NCI-H1417 (cell line): ENCODE data around the gene B4GALNT4.
"Not testable (repeated sequence)": the region's sequence is repeated elsewhere in the genome, so short reads cannot be mapped to it uniquely, and the experiment has no call there.

Experiments used
- DNase-seq, 3 experiments: peaks; one replicate each; lab custom pipeline; 2025; lab: John Stamatoyannopoulos, UW

The B4GALNT4 gene

DNA sequence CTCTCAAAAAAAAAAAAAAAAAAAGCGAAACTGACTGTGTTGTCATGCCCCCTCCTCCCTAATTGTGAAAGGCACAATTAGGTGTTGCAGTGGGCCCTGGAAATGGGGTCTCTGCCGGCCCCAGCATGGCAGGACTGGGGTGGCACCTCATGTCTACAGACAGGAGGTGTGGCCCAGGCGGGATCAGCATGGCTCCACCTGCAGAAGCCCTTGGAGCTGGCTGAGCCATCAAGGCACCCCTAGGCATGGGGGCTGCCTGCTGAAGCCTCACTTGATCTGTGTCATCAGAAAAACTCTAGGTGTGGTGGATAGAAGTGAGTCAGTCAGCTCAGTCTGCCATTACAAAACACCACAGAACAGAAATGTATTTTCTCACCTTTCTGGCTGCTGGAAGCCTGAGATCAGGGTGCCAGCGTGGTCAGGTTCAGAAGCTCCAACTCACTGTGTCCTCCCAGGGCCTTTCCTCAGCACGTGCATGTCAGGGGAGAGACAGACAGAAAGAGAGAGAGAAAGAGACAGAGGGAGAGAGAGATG, 10.1 kb upstream of the B4GALNT4 start:
- DNase-seq: no peak

DNA sequence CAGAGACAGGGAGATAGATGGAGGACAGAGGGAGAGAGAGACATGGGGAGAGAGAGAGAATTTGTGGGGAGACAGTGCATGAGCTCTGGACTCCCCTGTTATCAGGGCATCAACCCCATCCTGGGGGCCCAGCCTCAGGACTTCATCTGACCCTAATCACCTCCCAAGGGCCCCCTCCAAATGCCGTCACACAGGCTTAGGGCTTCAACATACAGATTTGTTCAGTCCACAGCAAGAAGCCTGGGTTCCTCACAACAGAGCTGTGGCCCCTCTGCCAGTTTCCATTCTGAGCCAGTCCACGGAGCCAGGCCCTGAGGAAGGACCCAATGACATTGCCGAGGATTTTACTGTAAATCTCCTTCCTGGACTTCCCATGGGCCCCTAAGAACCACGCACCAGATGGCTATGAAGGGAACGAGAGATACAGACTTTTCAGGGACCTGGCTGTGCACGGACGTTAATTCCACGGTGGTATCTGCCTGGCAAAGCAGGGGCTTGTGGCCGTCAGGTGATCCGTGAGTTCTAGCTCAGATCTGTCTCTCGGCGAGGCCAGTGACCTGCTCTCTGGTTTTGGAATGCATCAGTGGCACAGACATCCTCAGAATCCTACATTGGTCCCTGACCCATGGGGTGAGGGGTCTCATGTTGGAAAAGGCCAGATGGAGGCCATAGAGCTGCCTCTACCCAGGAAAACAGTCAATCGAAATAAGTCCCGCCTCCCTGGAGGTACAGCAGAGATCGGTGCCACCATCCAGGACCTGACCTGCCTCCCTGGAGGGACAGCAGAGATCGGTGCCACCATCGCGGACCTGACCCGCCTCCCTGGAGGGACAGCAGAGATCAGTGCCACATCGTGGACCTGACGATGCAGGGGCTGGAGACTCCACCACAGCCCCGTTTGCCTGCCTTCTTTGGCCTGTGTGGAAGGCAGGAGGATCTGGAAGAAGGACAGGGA, 8.7 kb upstream of the B4GALNT4 start:
- DNase-seq: no peak

DNA sequence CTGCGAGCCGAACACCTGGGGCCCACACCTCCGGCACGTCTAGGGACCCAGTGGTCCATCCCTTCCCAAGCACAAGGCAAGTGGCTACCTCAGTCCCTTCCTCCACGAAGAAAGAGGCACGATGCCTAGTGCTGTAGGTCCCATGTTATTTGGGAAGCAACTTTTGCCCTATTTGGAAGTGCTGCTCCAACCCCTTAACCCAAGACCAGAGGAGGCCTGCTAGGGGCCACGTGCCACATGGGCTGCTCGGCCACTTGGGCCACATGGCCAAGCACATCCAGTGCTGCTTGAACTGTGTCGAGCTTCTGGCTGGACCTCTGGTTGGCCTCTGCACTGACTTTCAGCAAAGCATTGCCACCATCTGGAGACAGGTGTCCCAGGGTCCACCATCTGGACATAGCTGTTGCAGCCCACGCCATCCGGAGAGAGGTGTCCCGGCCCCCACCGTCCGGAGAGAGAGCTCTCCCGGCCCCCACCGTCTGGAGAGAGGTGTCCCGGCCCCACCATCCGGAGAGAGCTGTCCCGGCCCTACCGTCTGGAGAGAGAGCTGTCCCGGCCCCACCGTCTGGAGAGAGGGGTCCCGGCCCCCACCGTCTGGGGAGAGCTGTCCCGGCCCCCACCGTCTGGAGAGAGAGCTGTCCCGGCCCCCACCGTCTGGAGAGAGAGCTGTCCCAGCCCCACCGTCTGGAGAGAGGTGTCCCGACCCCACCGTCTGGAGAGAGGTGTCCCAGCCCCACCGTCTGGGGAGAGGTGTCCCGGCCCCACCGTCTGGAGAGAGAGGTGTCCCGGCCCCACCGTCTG, 6.5 kb upstream of the B4GALNT4 start:
- DNase-seq: no peak

DNA sequence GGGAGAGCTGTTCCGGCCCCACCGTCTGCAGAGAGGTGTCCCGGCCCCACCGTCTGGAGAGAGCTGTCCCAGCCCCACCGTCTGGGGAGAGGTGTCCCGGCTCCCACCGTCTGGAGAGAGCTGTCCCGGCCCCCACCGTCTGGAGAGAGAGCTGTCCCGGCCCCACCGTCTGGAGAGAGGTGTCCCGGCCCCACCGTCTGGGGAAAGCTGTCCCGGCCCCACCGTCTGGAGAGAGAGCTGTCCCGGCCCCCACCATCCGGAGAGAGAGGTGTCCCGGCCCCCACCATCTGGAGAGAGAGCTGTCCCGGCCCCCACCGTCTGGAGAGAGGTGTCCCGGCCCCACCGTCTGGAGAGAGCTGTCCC, 5.9 kb upstream of the B4GALNT4 start:
- not testable (repeated sequence) for DNase-seq

DNA sequence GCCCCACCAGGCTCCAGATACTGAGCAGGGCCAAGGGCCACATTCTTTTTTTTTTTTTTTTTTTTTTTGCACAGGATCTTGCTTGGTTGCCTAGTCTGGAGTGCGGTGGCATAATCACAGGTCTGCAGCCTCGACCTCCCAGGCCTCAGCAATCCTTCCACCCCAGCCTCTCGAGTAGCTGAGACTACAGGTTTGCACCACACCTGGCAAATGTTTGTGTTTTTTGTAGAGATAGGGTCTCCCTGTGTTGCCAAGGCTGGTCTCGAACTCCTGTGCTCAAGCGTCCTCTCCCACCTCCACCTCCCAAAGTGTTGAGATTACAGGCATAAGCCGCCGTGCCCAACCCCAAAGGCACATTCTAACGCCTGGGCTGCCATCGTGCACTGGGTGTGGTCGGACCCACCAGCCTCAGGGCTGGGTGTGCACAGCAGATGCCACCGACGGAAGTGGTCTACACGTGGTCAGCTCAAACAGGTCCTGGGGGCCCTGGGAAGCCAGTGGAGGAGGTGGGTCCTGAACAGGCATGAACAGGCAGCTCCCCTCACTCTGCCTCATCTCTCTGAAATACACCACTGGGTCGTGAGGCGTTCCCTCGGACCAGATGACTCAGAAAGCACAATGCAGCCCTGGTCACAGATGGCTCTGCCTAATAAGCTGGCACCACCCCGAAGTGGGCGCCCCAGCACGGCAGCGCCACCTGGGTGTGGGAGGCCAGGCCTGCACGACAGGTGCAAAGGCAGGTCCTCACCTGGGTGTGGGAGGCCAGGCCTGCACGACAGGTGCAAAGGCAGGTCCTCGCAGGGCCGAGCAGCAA, 5.1 kb upstream of the B4GALNT4 start:
- peak; percentile 36 to 57 (median 39) for DNase-seq

DNA sequence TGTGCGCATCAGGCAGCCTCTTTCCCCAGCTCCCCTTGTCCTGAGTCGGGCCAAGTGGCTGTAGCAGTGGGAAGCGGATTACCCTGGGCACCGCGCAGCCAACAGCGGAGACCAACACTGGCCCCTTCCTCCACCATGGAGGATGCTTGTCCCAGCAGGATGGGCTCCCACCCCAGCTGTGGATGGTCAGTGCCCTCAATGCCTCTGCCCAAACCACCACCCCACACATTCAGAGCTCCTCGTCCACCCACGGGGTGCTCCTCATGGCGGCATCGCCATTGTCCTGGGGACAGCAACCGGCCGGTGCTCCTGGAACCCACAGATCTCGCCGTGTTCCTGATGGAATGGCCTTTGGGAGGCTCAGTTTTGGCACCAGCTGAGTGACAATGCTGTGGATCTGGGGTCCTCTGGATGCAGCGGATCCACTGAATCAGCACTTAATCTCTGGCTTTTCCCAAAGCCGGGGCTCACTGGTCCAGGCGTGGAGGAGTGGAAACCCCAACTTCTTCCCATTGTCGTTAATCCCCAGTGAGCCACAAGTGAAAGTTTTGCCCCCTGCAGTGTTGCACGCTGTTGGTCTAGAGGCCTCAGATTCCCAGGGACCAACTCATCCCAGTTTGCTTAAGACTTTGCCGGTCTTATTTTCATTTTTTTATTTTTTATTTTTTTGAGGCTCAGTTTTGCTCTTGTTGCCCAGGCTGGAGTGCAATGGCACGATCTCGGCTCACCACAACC, 4.1 kb upstream of the B4GALNT4 start:
- no peak for DNase-seq

DNA sequence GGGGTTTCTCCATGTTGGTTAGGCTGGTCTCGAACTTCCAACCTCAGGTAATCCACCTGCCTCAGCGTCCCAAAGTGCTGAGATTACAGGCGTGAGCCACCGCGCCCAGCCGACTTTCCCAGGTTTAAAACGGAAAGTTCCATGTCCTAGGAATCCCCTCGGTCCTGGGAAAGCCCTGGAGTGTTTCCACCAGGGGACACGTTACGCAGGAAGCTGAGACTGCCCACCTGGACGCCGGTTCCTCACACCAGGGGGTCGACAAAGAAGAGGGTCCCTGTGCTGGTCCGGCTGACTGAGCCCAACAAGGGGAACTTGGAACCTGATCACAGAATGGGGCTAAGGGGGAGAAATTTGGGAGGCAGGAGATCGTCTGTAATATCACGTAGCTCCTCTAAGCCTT, 3.5 kb upstream of the B4GALNT4 start:
- no peak for DNase-seq

DNA sequence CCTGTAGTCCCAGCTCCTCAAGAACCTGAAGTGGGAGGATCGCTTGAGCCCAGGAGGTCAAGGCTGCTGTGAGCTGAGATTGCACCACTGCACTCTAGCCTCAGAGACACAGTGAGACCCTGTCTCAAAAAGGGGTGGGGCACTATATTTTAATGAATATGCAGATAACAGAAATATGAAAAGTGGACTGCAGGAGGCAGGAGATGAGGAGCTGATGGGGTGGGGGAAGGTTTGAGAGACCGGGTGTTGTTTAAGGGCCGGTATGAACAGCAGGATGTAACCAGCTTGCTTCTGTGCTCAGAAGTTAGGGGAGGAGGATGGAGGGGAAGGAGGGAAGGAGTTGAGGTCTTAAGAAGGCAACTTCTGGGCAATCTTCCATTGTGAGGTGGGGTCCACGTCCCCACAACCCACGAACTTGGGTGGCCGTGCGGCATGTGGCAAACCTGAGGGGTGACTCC, 1.3 kb upstream of the B4GALNT4 start:
- DNase-seq: peak in 1 of 3 experiments; percentile 47

DNA sequence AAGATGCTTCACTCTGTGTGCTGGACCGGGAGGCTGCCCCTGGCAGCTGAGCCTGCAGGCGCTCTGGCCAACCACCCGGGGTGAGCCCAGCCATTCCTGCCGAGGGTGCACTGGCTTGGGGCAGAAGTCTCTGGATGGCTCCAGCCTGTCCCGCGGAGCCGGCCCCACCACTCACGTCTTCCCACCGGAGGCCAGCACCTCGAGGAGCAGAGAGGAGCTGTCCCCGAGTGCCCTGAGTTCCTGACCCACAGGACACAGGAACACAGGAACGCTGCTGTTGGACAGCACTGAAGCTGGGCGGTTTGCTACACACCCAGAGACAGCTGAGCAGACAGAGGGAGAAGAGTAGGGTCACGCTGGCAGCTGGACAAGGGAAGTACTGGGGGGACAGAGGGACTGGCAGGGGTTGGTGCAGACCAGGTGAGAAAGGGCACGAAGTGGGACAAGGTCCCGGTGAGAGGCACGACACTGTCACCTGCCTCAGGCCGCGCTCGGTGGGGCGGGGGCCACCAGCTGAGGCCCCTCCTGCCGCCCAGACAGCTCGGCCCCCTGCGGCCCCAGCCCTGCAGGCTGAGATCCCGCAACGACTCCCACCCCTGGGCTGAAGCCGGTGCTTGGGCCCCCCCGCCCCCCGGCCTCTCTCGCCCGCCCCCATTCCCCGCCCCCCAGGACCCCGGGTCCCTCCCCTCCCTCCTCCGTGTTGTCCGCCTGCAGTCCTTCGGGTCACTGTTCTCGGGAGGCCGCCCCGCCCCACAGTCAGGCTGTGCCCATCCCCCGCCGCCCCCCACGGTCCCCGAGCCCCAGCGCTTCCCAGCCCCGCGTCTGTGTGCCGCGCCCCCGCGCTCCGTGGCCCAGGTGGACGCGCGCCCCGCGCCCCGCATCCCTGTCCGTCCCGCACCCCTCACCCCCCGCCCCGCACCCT, 624 bp upstream of the B4GALNT4 start:
- DNase-seq: peak in 1 of 3 experiments; percentile 56

DNA sequence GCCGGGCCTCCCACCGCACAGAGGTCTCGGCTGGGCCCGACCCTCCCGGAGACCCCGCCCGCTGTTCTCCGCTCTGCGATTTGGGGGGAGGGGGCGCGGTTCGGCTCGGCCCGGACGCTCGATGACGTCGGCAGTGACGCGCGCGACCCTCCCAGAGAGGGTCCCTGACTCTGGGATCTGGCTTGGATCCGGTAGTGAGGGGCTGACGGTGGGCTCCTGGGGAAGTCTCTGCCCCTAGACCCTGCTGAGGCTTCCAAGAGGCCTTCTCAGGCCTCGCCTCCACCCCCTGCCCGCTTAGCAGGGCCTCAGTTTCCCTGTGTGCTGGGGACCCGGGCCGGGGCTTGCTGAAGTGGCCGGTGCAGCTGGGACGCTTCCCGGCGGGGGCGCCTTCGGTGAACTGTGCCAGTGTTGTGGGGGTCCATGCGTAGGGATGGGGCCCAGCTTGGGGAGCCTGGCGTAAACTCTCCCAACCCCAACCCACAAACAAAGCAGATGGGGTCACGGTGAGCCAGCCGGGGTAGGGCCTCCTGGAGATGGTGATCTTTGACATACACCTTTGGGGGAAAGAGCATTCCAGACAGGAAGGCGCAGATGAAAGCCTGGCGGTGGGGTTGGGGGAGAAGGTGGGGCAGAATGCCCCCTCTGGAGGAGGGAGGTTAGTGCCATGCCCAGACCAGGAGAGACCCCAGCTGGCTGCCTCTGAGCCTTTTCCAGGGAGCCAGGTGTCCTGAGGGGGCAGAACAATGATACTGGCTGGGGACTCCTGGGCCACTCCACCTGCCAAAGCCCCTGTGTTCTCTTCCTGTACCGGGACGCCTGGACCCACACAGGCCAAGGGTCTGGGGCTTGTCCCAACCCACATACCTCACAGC, 1.0 kb downstream of the B4GALNT4 start:
- peak in 1 of 3 experiments; percentile 32 for DNase-seq

DNA sequence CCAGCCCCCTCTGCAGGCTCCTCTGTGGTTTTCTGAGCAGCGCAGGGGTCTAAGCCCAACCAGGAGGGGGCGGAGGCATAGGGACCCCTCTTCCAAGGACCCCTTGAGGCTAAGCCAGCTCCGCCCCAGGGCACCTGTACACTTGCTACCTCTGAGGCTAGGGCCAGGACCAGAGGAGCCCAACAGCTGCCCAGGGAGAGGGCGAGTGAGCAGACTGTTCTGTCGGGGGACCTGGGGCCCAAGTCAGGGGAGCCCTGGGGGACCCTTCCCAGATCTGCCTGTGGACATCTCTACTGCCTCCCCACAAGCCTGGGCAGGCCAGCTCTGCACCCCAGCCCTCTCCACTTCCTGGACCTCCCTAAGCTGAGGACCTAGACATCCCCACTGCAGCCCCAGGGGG, 1.8 kb downstream of the B4GALNT4 start:
- no peak for DNase-seq

DNA sequence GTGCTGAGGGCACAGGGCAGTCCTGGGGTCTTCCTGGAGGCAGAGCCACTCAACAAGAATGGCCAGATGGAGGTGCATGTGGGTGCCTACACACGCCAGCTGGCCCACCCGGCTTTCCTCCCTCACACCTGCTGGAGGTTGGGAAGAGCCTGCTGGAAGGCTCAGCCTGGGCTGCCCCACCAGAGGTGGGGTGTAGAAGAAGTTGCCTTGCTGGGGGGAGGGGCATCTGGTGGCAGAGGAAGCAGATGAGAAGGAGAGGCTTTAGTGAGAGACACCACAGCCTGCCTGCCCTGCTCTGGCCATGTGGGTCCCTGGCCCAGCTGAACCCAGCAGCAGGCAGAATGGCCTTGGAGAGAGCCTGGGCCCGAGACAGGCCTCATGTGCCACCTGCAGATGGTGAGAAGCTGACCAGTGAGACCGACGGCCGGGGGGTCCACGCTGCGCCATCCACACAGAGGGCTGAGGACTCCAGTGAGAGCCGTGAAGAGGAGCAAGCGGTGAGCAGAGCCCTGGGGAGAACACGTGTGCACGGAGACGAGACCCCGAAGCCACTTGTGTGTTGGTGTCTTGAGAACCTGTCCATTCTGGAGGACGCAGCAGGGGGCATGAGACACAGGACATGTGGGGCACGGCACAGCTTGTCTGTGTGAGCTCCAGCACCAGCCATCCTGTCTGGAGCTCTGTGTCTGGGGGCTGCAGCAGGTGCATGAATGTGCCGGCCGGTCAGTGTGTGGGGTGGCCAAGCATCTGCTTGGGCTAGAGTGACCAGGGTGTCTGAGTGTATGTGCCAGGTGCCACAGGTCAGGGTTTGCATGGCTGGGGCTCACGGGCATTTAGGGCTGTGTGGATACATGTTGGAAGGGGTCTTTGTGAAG, 2.7 kb downstream of the B4GALNT4 start:
- no peak for DNase-seq

DNA sequence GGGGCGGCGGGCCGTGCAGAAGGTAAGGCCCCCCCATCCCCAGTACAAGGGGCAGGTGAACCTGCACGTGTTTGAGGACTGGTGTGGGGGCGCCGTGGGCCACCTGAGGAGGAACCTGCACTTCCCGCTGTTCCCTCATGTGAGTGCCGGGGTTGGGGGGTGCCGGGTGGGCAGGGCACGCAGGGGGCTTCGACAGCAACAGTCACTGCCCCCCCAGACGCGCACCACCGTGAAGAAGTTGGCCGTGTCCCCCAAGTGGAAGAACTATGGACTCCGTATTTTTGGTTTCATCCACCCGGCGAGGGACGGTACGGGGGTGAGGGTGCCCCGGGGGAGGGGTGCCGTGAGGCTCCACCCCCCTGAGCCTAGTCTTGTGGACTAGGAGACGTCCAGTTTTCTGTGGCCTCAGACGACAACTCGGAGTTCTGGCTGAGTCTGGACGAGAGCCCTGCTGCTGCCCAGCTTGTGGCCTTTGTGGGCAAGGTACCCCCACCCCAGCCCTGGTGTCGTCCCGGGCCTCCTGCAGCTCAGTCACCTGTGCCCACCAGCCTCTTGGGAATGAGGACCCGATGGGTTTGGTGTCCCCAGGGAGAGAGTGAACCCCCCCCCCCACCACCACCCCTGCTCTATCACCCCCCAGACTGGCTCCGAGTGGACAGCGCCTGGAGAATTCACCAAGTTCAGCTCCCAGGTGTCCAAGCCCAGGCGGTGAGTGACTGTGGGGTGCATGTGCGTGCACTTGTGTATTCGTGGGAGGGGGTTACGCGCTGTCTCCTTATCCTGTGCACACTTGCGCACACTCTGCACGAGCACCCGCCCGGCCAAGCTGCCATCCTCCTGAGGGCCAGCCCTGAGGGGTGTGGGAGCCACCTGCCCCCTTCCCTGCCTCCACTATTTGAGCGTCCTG, 3.8 kb downstream of the B4GALNT4 start:
- DNase-seq: no peak

DNA sequence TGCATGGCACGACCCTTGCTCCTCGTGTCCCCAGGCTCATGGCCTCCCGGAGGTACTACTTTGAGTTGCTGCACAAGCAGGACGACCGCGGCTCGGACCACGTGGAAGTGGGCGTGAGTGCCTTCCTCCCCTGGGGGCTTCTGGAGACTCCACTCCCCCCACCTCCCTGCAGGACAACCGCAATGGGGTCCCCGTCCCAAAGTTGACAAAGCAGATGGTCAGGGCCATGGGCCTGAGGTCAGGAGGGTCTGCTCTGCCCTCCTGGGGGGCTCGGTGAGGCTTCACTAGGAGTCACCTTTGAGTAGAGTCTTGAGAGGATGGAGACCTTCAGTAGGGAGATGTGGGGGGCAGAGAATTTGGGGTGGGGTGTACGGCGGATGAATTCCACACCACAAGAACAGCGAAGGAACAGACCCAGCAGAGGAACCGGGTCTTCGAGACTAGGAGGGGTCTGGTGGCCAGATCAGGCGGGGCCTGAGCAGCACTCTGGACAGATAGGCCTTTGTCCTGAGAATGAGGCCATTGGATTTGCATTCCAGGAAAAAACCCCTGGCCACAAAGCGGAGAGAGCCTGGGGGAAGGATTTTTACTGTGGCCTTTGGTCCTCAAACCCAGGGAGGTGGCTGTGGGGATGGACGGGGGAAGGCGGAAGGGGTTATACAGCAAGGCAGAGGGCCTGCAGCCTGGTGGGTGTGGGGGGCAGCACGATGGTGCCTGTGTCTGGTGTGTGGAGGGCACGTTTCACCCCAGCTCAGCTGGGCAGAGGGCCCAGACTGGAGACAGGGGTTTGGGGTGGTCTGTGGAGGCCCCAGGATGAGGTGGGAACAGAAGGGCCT, 4.6 kb downstream of the B4GALNT4 start:
- no peak for DNase-seq

DNA sequence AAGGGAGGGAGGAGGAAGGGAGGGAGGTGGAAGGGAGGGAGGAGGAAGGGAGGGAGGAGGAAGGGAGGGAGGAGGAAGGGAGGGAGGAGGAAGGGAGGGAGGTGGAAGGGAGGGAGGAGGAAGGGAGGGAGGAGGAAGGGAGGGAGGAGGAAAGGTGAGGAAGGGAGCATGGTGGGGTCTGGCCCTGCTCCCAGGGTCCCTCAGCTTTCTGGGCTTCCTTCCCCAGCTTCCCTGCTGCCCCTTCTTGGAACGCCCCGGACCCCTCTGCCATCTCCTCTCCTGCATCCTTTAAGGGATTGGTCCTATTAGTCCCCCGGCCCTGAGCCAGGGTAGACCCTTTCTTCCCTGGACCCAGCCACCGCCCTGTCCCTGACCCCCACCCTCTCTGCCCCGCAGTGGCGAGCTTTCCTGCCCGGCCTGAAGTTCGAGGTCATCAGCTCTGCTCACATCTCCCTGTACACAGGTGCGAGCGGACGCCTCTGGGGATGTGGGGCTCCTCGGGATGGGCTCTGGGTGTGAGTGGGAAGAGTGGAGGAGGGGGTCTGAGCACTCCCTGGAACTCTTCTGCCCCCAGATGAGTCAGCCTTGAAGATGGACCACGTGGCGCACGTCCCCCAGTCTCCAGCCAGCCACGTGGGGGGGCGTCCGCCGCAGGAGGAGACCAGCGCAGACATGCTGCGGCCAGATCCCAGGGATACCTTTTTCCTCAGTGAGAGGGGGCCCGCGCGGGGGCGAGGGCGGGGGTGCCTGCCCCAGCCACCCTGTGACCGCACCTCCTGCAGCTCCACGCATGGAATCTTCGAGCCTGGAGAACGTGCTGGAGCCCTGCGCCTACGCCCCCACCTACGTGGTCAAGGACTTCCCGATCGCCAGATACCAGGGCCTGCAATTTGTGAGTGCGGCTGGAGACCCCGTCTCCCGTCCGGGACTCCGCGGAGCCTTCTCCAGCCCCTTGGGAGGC, 6.0 kb downstream of the B4GALNT4 start:
- no peak for DNase-seq
